Measurements from ENCODE around the gene MRPS22. TPM values are rescaled to one million over a fixed set of nuclear protein-coding genes. Genes with fewer than 3 reads are reported as not detected.

Gene MRPS22
- total RNA-seq, 1 donor from 2014 or later, result 87.7 TPM

DNA sequence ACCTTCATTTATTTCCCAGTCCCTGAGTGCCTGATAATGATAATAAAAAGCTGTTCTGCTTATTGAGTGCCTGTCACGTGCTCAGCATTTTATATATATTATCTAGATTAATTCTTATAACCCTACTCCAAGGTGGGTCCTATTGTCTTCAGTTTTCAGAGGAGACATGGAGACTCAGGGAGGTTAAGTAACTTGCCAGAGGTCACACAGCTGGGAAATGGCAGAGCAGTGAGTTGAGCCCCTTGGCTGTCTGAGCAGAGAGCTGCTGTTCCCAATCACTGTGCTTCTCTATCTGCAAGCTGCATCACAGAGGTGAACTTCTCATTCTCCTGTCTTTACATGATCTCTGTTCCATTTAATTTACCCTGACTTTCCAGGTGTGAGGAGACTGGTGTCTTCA is 32.3 kb upstream of the MRPS22 start:
- no peaks in the 10 kb centered on the region for H3K36me3 ChIP-seq
- intact Hi-C loops (cut with micrococcal nuclease), result no loop called here
- DNase-seq, result no peak
- H3K27me3 ChIP-seq (ENCODE audit: low read depth), result peaks cover 36% of the 10 kb centered on the region
- H3K9me3 ChIP-seq (replicated peaks), result no peaks in the 10 kb centered on the region
- no peak overlapping the region for H3K4me3 ChIP-seq
- no peak for TF ChIP-seq CTCF (IDR thresholded peaks at IDR 0.05; ENCODE audit: borderline replicate concordance)
- no peaks in the 10 kb centered on the region for H3K4me1 ChIP-seq
- no peak overlapping the region for H3K27ac ChIP-seq (replicated peaks)

DNA sequence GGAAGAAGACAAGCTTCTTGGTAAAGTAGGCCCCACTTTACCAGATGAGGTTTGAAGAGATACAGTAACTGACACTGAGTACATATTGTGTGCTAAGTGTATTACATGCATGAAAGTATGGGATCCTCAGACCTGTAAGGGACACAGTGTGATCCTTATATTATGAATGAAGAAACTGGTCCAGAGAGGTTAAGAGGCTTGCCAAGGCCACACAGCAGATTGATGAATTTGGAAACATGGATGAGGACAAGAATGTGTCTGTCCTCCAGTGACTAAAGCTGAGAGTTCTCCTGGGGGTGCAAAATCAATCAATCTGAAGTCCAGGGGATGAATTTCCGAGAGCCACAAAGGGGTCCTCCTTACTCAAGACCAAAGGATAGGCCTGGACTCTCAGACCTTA is 31.4 kb upstream of the MRPS22 start:
- no peak for TF ChIP-seq CTCF (IDR thresholded peaks at IDR 0.05; ENCODE audit: borderline replicate concordance)
- Histone ChIP-seq H3K4me3 (no peak overlapping the region), H3K4me1 (no peaks in the 10 kb centered on the region), H3K9me3 (replicated peaks) (no peaks in the 10 kb centered on the region), H3K36me3 (no peaks in the 10 kb centered on the region), H3K27ac (replicated peaks) (no peak overlapping the region), H3K27me3 (ENCODE audit: low read depth) (peaks cover 45% of the 10 kb centered on the region)
- DNase-seq, result no peak
- intact Hi-C loops (cut with micrococcal nuclease), result no loop called here

DNA sequence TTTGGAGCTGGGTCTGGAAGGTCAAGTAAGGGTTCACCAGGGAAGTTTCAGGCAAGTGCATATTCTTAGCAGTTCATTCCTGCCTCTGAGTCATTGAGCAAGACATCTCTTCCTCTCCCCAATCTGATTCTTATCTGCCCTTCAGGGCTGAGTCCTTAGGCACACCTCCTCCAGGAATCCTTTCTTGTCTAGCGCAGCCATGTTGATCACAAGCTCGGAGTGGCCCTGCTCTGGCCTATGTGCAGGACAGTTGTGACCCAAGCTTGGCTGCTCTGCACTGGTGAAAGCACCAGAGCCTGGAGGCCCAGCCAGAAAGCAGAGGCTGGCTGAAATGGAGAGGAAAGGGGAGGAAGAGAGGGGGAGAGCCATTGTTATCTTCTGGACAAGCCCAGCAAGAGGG is 30.9 kb upstream of the MRPS22 start:
- intact Hi-C loops (cut with micrococcal nuclease), result no loop called here
- no peak for DNase-seq
- TF ChIP-seq CTCF (IDR thresholded peaks at IDR 0.05; ENCODE audit: borderline replicate concordance), result no peak
- Histone ChIP-seq H3K36me3 (no peaks in the 10 kb centered on the region), H3K4me3 (no peak overlapping the region), H3K4me1 (no peaks in the 10 kb centered on the region), H3K27me3 (ENCODE audit: low read depth) (peaks cover 50% of the 10 kb centered on the region), H3K27ac (replicated peaks) (no peak overlapping the region), H3K9me3 (replicated peaks) (no peaks in the 10 kb centered on the region)

DNA sequence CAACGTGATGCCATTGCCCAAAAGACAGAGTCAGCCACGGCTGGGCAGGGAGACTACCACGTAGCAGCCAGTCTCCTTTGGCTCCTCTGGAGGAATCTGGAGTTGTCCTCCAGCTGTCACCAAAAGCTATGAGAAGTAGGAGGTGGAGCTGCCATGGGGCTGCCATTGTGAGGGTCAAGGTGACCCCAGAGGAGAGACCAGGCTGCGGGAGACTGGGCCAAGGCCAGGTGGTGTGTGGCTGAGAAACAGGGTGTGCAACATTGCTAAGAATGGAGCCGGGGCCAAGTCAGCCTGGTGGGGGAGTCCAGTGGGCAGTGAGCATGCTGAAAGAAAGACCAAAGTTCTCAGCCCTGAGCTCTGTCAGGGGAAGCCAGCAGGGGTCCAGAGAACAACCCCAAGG is 29.9 kb upstream of the MRPS22 start:
- no peaks in the 10 kb centered on the region for H3K4me1 ChIP-seq
- H3K27ac ChIP-seq (replicated peaks), result no peak overlapping the region
- H3K9me3 ChIP-seq (replicated peaks), result no peaks in the 10 kb centered on the region
- intact Hi-C loops (cut with micrococcal nuclease), result no loop called here
- no peaks in the 10 kb centered on the region for H3K36me3 ChIP-seq
- TF ChIP-seq CTCF (IDR thresholded peaks at IDR 0.05; ENCODE audit: borderline replicate concordance), result no peak
- H3K27me3 ChIP-seq (ENCODE audit: low read depth), result peaks cover 60% of the 10 kb centered on the region
- H3K4me3 ChIP-seq, result no peak overlapping the region
- no peak for DNase-seq

DNA sequence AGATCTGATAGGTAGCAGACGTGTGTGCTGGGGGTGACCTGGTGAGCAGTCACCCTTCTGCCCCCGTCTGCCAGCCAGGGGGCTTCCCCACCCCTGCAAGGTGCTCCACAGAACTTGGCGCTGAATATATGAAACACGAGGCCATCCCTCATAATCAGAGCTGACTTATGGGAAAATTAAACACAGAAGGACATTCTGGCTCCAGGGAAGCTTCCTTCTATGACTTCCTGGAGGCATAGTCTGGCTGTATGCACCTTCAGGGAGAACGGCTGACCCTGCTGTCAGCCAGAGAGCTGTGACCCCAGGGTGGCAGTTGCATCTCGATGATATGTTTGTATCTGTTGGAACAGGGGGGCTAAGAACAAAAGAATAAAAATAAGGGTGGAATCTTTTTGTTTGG is 26.6 kb upstream of the MRPS22 start:
- Histone ChIP-seq H3K27me3 (ENCODE audit: low read depth) (peaks cover 57% of the 10 kb centered on the region), H3K9me3 (replicated peaks) (no peaks in the 10 kb centered on the region), H3K4me3 (no peak overlapping the region), H3K4me1 (no peaks in the 10 kb centered on the region), H3K27ac (replicated peaks) (no peak overlapping the region), H3K36me3 (no peaks in the 10 kb centered on the region)
- intact Hi-C loops (cut with micrococcal nuclease), result no loop called here
- no peak for DNase-seq
- no peak for TF ChIP-seq CTCF (IDR thresholded peaks at IDR 0.05; ENCODE audit: borderline replicate concordance)

Measured in left ventricle myocardium inferior (tissue), 1 donor.